GM12891 (cell line): ENCODE results near the gene QPRT.

Experiments
- POLR2A ChIP-seq: IDR thresholded peaks from 2 replicates; pipeline ENCODE4 v1.6.1; 2011; ENCODE audit warnings: low read depth, low read length, control low read depth
- POLR2AphosphoS5 ChIP-seq: IDR thresholded peaks from 2 replicates; pipeline ENCODE4 v1.6.1; 2011; ENCODE audit warnings: low read depth, low read length, control low read depth
- SPI1 ChIP-seq: IDR thresholded peaks from 2 replicates; pipeline ENCODE4 v1.6.1; 2011; ENCODE audit warnings: low read depth, low read length, control low read depth

DNA sequence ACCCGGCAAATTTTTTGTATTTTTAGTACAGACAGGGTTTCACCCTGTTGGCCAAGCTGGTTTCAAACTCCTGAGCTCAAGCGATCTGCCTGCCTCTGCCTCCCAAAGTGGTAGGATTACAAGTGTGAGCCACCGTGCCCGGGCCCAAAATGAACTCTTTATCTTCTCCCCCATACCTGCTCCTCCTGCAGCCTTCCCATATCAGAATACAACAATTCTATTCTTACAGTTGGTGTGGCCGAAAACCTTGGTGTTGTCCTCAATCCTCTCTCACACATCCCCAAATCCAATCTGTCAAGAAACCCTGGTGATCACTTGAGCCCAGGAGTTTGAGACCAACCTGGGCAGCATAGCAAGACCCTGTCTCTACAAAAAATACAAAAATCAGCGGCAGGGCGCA lies 35.4 kb upstream of the QPRT start:
- TF ChIP-seq POLR2AphosphoS5 (no peak), POLR2A (no peak), SPI1 (no peak)
